Measurements from ENCODE around the gene COTL1.
"Not testable (repeated sequence)": the region's sequence is repeated elsewhere in the genome, so short reads cannot be mapped to it uniquely, and the experiment has no call there.

DNA sequence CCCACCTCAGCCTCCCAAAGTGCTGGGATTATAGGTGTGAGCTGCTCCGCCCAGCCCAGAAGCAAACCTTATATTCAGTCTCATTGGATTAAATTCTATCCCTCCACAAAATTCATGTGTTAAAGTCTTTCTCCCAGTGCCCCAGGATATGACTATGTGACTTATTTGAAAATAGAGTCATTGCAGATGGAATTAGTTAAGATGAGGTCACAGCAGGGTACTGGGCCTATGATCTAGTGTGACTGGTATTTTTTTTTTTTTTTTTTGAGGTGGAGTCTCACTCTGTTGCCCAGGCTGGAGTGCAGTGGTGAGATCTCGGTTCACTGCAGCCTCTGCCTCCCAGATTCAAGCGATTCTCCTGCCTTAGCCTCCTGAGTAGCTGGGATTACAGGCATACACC, 99.7 kb downstream of the COTL1 start:
- TF ChIP-seq EZH2phosphoT487 (conservative IDR thresholded peaks at IDR 0.05; ENCODE audit: low read length); CTCF (IDR thresholded peaks at IDR 0.05; ENCODE audit: insufficient read depth, low read length, poor library complexity, severe bottlenecking): not testable (repeated sequence)
